Measurements from ENCODE around the gene SYCP2L.
"Not testable (repeated sequence)": the region's sequence is repeated elsewhere in the genome, so short reads cannot be mapped to it uniquely, and the experiment has no call there.

The SYCP2L gene

DNA sequence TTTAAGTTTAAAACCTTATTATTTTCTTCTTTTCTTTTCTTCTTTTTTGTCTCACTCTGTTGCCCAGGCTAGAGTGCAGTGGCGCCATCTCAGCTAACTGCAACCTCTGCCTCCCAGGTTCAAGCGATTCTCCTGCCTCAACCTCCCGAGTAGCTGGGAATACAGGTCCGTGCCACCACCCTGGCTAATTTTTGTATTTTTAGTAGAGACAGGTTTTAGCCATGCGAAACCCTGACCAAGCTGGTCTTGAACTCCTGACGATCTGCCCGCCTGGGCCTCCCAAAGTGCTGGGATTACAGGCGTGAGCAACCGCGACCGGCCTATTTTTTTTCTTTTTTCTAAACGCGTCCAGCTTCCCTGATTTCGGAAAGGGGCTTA is 4.6 kb upstream of the SYCP2L start:
- not testable (repeated sequence) for FAIRE-seq

DNA sequence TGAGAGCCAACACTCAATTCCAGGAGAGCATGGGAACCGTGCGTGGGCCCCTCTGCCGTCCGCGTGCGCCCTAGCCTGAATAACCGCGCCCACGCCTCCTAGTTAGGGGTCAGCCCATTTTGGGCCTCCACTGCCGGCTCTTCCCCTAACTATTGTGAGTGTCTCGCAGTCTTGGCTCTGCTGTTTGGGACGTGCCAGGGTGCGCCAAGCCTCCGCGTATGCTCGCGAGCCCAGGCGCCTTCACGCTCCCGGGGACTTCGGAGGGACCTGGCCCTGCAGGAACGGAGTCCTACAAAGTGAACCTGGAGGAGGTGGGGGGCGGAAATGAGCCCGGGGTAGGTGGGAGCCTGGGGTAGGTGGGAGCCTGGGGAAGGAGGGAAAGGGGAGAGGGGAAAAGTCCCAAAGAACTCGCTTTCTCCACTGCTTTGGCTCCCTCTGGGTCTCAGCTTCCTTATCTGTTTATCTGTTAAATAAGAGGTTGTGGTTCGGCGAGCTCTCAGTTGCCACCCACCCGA is 4.1 kb upstream of the SYCP2L start:
- FAIRE-seq: no peak

DNA sequence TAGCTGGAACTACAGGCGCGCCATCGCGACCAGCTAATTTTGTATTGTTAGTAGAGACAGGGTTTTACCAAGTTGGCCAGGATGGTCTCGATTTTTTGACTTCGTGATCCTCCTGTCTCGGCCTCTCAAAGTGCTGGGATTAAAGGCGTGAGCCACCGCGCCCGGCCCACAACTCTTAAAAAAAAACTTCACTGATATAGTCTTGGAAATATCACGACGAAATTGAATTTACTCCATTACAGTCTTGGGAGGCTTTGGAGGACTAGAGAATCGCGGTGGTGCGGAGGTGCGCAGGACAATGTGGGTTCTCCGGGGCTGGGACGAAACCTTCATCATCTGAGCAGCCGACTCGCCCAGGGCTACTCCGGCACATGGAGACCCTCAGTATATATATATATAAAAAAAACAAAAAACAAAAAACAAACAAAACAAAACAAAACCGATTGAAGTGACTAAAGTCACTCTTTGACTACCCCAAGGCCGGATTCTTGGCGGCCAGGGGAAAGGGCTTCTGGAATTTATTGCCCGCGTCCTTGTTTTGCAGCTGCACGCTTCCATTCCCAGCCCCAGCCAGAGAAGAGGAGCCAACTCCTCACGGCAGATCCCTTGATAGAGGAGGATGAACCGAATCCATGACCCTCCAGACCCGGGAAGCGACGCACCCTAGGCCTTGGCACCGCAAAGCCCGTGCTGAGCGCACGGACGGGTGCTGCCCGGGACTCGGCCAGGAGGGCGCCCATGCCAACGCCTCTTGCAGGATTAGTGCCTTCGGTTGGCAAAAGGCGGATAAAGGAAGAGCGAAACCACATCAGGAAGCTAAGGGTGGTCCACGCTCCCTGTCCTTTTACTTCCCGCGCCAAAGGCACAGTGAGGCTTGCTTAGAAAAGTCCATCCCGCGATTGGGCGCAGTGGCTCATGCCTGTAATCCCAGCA is 3.3 kb upstream of the SYCP2L start:
- FAIRE-seq: no peak

DNA sequence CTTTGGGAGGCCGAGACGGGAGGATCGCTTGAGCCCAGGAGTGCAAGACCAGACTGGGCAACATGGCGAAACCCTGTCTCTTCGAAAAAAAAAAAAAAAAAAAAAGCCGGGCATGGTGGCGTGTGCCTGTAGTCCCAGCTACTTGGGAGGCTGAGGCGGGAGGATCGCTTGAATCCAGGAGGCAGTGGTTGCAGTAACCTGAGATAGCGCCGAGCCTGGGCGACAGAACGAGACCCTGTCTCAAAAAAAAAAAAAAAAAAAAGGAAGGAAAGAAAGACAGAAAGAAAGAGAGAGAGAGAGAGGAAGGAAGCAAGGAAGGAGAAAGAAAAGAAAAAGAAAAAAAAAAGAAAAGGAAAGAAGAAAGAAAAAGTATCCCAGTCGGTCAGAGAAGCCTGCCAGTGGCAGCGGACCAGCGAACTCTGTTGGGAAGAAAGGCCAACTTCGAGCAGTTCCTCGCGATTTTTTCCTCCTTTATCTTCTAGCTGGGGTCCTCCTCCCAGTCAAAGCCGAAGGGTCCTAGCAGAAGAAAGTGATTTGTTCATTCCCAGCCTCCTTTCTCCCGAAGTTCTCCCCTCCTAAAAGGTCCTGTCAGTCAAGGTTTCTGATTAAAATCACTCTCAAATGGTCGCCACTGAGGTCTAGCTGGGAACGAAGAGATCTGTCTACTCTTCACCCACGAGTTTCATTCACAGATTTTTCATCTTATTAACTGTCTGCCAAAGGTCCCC is 2.4 kb upstream of the SYCP2L start:
- no peak for FAIRE-seq

DNA sequence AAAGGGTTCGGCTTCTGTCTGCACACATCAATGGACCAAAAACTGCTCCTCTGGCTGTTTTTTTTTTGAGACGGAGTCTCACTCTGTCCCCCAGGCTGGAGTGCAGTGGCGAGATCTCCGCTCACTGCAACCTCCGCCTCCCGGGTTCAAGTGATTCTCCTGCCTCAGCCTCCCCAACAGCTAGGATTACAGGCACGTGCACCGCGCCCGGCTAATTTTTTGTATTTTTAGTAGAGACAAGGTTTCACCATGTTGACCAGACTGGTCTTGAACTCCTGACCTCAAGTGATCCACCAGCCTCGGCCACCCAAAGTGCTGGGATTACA is 524 bp upstream of the SYCP2L start:
- not testable (repeated sequence) for FAIRE-seq

DNA sequence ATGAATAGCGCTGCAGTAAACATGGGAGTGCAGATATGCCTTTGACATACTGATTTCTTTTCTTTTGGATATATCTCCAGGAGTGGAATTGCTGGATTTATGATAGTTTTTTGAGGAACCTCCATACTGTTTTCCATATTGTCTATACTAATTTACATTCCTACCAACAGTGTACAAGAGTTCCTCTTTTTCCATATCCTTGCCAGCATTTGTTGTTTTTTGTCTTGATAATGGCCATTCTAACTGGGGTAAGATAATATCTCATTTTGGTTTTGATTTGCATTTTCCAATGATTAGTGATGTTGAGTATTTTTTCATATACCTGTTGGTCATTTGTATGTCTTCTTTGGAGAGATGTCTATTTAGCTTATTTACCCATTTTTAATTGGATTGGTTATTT is 3.3 kb downstream of the SYCP2L start:
- FAIRE-seq: no peak

DNA sequence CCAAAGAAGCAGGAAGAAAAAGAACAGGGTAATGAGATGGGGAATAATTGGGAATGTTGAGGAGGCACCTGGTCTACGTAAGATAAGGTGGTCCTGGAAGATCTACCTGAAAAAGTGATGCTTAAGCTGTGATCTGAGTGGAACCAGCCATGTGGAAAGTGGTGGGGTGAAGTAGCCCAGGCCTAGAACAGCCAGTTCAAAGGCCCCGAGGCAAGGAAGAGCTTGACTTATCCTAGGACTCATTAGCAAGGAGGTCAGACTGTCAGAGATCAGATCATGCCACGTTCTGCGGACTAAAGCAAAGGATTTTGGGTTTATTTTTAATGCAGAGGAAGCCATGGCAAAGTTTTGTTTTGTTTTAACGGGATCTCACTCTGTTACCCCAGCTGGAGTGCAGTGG is 5.1 kb downstream of the SYCP2L start:
- FAIRE-seq: no peak

DNA sequence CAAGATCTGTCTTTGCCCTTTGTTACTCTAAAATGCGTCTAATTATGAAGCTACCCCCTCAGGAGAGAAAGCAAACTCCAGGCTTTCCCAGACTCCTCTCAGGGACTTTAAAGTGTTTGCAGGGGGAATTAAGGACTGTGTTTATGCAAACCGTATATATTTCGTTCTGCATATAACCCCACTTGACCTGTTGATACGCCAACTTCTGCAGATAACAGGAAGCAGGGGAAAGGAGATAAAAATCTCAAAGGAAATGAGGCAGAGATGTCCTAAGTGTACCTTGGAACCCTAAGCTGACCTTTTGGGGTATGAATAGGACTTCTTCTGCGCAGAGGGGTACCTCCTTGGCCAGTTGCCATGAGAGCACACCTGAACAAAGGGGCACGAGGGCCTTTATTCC is 8.1 kb downstream of the SYCP2L start:
- no peak for FAIRE-seq

DNA sequence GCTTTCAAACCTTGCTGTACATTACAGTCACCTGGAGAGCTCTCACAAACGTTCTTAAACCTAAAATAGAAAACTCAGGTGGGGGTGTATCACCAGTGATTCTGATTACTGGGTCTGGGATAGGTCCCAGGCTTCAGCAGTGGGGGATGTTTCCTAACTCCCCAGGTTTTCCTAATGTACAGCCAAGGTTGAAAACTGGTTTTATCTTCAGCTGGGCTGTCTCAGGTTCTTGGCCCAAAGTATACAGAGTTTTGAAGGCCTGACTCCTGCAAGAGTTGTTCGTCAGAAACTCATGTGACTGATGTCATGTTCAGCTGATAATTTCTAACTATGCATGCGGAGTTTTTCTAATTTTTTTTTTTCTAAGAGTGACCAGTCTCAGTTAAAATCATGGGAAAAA is 9.8 kb downstream of the SYCP2L start:
- FAIRE-seq: no peak

DNA sequence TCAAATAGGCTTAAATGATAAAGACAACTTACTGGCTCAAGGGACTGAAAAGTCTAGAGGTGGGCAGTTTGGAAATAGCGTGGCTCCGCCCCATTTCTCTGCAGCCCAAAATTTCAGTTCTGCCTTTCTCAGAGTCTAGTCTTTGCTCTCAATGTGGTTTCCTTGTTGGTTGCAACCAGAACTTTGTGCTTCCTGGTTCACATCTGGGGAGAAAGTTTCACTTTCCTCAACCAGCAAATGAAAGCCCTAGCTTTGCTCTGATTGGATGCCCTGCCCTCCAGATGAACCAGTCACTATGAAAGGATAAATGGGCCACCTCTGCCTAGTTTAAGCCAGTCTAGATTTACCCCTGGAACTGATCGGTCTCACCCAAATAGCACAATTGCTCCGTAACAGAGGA is 14.9 kb downstream of the SYCP2L start:
- FAIRE-seq: no peak

DNA sequence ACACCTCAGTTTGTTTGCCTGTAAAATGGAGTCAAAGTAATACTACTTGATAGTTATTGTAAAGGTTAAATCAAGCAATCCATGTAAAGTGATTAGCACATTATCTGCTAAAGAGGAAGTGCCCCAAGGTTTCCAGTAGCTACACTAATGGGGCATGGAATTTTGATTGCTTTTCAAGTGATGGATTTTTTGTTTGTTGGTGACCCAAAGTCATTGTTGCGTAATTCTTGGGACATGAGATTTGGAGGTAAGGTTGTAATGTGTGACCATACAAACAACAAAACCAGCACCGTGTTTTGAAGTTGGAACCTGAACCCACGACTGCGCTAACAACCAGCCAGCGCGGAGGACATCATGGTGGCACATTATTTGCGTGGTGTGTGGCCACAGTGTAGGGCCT is 17.2 kb downstream of the SYCP2L start:
- FAIRE-seq: no peak

DNA sequence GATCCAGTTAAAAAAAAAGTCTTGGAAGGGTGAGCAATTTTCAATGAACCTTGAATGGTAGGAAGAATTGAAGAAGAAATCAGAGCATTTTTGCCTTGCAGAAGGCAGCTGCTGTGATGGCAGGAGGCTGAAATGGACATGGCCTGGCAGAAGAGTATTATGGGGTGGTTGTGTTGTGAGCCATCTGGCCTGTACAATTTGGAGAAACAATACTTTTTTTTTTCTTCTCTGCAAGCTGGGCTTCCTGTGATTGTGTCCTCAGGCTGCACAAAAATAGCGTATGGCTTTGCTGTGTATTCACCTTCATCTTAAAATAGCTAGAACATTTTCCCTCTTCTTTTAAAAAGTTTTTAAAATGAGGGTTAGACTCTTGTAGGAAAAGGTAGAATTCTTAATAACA is 21.4 kb downstream of the SYCP2L start:
- FAIRE-seq: no peak

DNA sequence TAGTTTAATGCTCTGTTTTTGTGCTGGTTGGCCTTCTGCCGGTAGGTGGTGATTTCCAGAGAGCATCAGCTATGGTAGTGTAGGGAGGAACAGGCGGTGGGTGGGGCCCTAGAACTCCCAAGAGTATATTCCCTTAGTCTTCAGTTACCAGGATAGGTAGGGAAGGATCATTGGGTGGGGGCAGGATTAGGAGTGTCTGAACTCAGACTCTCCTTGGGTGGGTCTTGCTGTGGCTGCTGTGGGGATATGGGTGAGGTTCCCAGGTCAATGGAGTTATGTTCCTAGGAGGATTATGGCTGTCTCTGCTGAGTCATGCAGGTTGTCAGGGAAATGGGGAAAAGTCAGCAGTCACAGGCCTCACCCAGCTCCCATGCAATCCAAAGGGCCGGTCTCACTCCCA is 32.7 kb downstream of the SYCP2L start:
- not testable (repeated sequence) for FAIRE-seq

DNA sequence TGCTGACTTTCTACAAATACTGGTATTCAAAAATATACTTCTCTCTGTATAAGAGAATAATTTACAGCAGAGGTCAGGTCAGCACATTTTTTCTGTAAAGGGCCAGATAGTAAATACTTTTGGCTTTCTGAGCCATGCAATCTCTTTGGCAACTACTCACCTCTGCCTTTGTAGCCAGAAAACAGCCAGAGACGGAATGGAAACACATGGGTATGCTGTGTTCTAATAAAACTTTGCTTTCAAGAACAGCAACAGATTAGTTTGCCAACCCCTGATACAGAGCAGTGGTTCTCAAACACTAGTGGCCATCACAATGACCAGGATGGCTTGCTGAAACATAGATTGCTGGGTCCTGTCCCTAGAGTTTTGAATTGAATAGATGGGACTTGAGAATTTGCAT is 46.3 kb downstream of the SYCP2L start:
- no peak for FAIRE-seq

DNA sequence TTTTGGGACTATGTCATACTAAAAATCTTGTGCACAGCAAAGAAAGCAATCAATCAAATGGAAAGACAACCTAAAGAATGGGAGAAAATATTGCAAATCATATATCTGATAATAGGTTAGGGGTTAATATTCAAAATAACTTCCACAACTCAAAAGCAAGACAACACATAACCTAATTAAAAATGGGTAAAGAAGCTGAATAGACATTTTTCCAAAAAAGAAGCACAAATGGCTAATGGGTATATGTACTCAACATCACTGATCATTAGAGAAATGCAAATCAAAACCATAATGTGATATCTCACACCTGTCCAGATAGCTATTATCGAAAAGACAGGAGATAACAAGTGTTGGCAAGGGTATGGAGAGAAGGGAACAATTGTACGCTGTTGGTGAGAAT is 53.0 kb downstream of the SYCP2L start:
- no peak for FAIRE-seq

DNA sequence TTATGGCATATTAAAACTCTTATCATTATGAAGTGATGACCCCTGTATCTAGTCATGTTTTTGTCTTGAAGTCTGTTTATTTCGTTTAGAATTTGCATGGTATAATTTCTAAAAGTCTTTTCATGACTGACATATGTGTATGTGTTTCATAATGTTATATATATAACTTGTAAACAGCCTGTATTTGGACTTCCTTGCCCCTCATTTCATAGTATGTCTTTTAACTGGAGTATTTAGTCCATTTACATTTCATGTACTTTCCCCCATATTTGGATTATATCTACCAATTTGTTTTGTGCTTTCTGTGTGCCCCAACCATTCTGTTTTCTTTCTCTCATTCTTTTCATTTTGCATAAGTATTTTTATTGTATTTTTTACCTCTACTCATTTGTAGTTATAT is 59.0 kb downstream of the SYCP2L start:
- FAIRE-seq: no peak

DNA sequence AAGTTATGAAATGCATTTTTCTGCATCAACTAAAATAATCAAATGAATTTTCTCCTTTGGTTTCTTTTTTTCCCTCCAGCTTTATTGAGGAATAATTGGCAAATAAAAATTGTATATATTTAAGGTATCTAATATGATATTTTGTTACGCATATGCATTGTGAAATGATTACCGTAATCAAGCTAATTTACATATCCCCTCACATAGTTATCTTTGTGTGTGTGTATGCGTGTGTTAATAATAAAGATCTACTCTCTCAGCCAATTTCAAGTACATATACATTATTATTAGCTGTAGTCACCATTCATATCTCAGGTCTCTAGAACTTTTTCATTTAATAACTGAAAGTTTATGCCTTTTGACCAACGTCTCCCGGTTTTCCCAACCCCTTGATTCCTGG is 61.1 kb downstream of the SYCP2L start:
- FAIRE-seq: no peak

DNA sequence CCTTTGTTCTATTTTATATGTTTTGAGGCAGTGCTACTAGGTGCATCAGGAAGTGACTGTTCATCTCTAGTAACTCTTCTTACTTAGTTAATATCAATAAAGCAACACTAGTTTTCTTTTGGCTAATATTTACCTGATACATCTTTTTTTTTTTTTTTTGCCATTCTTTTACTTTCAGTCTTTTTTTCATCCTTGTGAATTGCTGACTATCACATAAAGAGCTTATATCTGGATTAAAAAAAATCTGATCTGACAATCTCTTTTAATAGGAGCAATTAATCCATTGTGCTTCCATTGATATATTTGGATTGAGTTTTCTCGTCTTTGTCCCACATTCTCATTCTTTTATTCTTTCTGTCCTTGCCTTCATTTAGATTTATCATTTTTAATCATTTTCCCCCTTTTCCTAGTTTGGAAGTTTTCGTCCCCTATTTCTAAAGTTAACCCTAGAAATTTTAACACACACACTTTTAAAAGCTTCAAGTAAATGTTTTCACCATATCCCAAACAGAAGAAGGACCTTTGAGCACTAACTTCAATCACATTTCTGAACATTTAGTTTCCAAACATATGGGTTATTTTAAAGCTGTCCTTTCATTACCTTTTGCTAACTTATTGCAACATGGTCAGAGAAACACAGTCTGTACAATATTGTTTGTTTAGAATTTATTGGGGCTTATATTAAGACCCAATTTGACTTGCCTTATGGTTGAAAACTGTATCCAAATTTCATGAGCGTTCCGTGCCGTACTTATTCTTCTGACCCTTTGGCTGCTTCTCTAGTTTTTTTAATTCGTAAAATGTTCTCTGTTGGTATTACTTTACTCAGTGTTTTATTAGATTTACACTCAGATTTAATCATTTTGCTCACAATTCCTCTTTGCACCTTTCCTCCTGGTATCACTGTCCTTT is 63.0 kb downstream of the SYCP2L start:
- FAIRE-seq: no peak

DNA sequence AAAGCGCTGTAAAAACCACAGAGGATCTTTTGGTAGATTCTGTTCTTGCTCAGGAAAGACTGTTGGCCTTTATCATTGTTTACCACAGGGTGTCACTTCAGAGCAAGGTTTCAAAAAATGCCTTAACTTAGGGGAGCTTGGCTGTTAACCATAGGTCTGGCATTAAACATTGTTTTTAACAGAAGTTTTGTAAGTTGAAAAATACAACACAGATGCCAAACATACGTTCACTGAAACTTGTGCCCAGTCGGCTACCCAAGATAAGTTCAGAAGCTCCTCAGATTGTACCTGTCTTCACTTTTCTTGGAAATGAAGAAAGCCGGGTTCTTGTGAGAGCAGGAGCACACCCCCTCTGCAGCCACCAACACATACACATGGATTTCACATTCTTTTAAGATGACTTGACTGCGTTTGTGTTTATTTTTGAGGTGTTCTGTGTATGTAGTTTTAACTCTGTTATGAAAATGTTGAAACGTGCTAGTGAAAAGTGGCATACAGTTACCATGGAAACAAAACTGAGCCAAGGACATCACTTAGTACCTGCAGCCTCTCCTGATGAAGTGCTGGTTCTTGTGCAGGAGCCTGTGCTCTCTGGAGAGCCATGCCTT is 64.9 kb downstream of the SYCP2L start:
- FAIRE-seq: peak; percentile 92

DNA sequence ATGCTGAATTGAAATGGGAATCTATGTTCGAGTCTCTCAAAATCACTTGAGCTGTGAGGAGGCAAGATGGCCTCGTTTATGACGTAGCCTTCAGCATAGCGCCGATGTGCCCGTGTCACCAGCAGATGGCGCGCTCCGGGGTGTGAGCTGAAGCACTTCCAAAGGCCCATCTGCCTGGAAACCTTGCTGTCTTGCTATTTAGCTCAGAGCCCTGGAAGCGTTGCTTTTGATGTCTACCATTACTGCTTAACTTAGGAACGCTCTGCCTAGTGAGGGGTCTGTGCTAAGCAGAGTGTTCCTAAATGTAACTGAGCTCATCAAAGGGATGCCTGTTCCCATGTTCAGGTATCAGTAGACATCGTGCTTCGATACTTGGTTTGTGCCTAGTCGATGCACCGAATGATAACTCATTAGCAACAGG is 67.7 kb downstream of the SYCP2L start:
- no peak for FAIRE-seq

DNA sequence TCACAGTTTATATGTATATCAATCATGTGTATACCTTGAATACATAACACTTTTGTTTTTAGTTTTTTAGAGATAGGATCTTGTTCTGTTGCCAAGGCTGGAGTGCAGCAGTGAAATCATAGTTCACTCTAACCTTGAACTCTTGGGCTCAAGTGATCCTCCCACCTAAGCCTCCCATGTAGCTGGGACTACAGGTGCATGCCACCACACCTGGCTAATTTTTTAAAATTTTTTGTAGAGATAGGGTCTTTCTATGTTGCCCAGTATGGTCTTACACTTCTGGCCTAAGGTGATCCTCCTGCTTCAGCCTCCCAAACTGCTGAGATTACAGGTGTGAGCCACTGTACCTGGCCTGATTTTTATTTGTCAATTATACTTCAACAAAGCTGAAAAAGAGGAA is 69.9 kb downstream of the SYCP2L start:
- FAIRE-seq: no peak

DNA sequence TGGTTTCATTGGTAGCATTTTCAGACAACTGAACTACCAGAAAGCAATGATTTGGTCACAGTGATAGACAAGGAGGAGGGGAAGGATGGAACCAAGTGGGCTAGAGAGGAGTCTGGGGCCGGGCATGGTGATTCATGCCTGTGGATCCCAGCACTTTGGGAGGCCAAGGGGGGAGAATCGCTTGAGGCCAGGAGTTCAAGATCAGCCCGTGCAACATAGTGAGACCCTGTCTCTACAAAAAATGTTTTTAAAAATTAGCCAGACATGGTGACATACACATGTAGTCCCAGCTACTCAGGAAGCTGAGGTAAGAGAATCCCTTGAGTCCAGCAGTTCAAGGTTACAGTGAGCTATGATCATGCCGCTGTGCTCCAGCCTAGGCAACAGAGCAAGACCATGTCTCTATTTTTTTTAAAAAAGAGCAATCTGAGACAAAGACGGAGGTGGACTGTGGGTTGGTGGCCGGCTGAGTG is 70.6 kb downstream of the SYCP2L start:
- FAIRE-seq: no peak

DNA sequence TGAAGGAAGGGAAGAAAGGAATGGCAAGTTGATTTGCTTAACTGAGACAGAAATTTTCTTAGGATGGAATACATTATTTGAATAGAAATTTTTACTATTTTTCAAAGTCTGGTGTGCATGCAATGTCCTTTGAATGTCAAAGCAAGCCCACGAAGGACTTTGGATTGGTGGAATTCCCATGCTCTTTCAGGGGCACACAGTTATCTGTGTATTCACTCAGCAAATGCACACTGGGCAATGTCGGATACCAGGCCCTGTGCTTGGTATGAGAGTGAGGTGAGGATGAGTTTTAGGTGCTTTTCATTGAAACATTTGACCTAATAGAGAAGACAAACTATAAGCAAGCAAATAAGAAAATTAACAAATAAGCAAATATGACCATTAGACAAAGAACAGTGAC is 73.3 kb downstream of the SYCP2L start:
- no peak for FAIRE-seq

Measured in A204.1 (cell line).